ENCODE measurements around the gene AFDN.

AFDN gene

DNA sequence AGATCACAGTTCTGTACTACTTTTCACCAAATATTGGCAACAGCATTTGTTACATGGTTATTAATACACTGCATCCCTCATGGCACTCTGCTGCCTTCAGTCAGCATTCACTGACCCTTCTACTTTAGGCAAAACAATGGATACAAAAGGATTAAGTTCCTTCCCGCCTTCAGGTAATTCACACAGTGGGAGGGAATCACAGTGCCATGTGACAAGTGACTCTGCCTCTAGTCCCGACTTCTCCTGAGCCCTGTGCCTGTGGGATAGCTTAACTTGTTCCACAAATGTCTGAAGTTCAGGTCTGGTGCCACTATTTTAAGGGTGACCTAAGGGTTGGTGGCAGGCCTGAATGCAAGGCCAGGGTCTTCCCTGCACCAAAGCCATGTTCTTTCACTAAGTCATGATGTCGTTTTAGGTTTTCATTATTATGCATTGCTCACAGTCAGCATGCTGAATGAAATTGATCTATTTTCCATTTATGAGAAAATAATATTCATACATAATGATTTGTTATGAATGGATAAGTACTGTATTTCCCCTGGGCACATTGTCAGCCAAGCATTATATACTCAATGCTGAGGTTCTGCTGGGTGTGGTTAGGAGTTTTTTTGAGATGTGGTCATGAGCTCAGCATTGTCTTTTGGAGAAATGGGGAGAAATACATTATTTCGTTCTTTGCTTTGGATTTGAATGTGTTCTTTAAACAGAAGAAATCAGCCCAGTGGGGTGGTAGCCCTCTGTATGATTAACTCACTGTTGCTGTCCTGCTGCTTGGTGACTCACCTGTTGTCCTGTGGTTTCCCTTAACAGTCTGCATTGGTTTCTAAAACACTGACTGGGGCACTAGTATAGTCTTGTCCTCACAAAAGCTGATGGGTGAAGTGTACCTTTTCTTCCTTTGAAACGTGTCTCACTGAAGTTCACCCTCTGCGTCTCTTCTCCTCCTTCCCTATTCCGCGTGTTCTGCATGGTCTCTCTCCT, 66.4 kb downstream of the AFDN start:
- Histone ChIP-seq H3K4me2 (ENCODE audit: insufficient read depth, low read length, poor library complexity, severe bottlenecking) (no peak overlapping the region), H3K14ac (ENCODE audit: low read length) (no peak overlapping the region), H3K36me3 (replicated peaks in 1 of 2; ENCODE audit: control insufficient read depth in 2 of 2, insufficient read depth in 2 of 2, low read length in 2 of 2) (peaks cover 11 to 96% of the 10 kb centered on the region in 2 donors), H2AFZ (ENCODE audit: low read length) (no peak overlapping the region), H2BK120ac (ENCODE audit: low read depth, low read length) (no peak overlapping the region), H4K8ac (ENCODE audit: low read depth, low read length) (no peak overlapping the region), H3K4ac (ENCODE audit: low read length) (no peak overlapping the region), H3K27ac (replicated peaks; ENCODE audit: low read length) (no peak overlapping the region), H3K4me1 (ENCODE audit: control insufficient read depth in 2 of 2, insufficient read depth in 1 of 2, low read depth in 1 of 2, low read length in 2 of 2) (peaks cover 0 to 9% of the 10 kb centered on the region in 2 donors), H3K9ac (ENCODE audit: low read depth, low read length, poor library complexity) (no peak overlapping the region), H2BK12ac (ENCODE audit: low read length) (no peak overlapping the region), H3K79me1 (ENCODE audit: low read depth, low read length) (no peaks in the 10 kb centered on the region), H3K4me3 (ENCODE audit: low read length in 2 of 2) (no peak overlapping the region), H3K18ac (ENCODE audit: low read length) (no peak overlapping the region), H2BK15ac (ENCODE audit: low read length) (no peak overlapping the region), H3K23ac (ENCODE audit: low read depth, low read length, poor library complexity) (no peak overlapping the region), H2AK5ac (ENCODE audit: low read depth, low read length) (no peak overlapping the region), H2BK5ac (ENCODE audit: low read length) (no peak overlapping the region), H3K27me3 (ENCODE audit: control insufficient read depth in 3 of 3, insufficient read depth in 3 of 3, low read depth in 1 of 3, low read length in 3 of 3) (no peaks in the 10 kb centered on the region), H3K9me3 (replicated peaks in 1 of 2; ENCODE audit: control insufficient read depth in 2 of 2, insufficient read depth in 1 of 2, low read depth in 1 of 2, low read length in 2 of 2) (no peaks in the 10 kb centered on the region), H4K91ac (ENCODE audit: low read depth, low read length, poor library complexity) (no peak overlapping the region)
- WGBS, 2 donors (ENCODE audit: extremely low coverage in 2 of 2, insufficient read length in 2 of 2, insufficient replicate concordance in 1 of 2): no CpG with 5 or more reads among the region's 8 CpGs
- peak; percentile 27 for DNase-seq (ENCODE audit: low spot score)

DNA sequence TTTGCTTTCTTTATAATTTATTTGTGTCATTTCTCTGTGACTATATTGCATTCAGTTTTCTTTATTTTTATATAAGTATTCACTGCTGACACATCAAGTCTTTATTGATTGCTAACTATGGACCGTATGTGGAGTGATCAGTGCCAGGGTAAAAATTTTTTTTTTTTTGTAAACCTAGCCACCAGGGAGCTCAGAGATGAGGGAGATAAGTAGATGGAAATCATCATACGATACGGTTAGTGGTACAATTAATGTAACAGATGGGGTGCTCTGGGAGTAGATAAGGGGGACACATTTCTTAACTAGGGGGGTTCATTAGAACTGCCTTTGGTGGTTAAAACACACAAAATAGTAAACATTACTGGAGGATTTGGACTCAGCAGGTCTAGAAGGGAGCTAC, 68.3 kb downstream of the AFDN start:
- Histone ChIP-seq H3K18ac (ENCODE audit: low read length) (no peak overlapping the region), H4K8ac (ENCODE audit: low read depth, low read length) (no peak overlapping the region), H2BK15ac (ENCODE audit: low read length) (no peak overlapping the region), H3K27me3 (ENCODE audit: control insufficient read depth in 3 of 3, insufficient read depth in 3 of 3, low read depth in 1 of 3, low read length in 3 of 3) (no peaks in the 10 kb centered on the region), H3K79me1 (ENCODE audit: low read depth, low read length) (no peaks in the 10 kb centered on the region), H2AK5ac (ENCODE audit: low read depth, low read length) (no peak overlapping the region), H3K9me3 (replicated peaks in 1 of 2; ENCODE audit: control insufficient read depth in 2 of 2, insufficient read depth in 1 of 2, low read depth in 1 of 2, low read length in 2 of 2) (no peaks in the 10 kb centered on the region), H3K14ac (ENCODE audit: low read length) (no peak overlapping the region), H2BK120ac (ENCODE audit: low read depth, low read length) (no peak overlapping the region), H3K4me1 (ENCODE audit: control insufficient read depth in 2 of 2, insufficient read depth in 1 of 2, low read depth in 1 of 2, low read length in 2 of 2) (peaks cover 3 to 9% of the 10 kb centered on the region in 2 donors), H3K4me3 (ENCODE audit: low read length in 2 of 2) (no peak overlapping the region), H3K4me2 (ENCODE audit: insufficient read depth, low read length, poor library complexity, severe bottlenecking) (no peak overlapping the region), H3K9ac (ENCODE audit: low read depth, low read length, poor library complexity) (no peak overlapping the region), H2BK12ac (ENCODE audit: low read length) (no peak overlapping the region), H2BK5ac (ENCODE audit: low read length) (no peak overlapping the region), H3K23ac (ENCODE audit: low read depth, low read length, poor library complexity) (no peak overlapping the region), H3K4ac (ENCODE audit: low read length) (no peak overlapping the region), H4K91ac (ENCODE audit: low read depth, low read length, poor library complexity) (no peak overlapping the region), H3K36me3 (replicated peaks in 1 of 2; ENCODE audit: control insufficient read depth in 2 of 2, insufficient read depth in 2 of 2, low read length in 2 of 2) (peaks cover 14 to 93% of the 10 kb centered on the region in 2 donors), H3K27ac (replicated peaks; ENCODE audit: low read length) (no peak overlapping the region), H2AFZ (ENCODE audit: low read length) (no peak overlapping the region)
- no peak for DNase-seq (ENCODE audit: low spot score)
- no CpG with 5 or more reads among the region's 3 CpGs for WGBS, 2 donors (ENCODE audit: extremely low coverage in 2 of 2, insufficient read length in 2 of 2, insufficient replicate concordance in 1 of 2)

DNA sequence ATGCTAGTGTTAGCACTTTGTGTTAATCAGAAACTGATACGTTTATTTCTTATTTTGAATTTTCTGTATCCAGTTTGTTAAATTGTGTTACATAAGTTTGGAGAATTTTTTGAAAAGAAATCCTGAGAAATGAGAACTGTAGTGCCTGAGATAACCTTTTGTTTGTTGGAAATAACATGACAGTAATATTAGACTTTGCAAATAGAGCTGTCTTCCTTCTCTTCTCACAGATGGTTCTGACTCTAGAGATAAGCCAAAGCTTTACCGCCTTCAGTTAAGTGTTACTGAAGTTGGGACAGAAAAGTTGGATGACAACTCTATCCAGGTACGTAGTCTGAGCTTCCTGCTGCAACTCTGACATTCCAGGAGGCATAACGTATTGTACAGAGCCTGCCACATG, 69.9 kb downstream of the AFDN start:
- H3K36me3 ChIP-seq (replicated peaks in 1 of 2; ENCODE audit: control insufficient read depth in 2 of 2, insufficient read depth in 2 of 2, low read length in 2 of 2): peaks cover 16 to 92% of the 10 kb centered on the region in 2 donors
- H3K23ac ChIP-seq (ENCODE audit: low read depth, low read length, poor library complexity): no peak overlapping the region
- H3K4me3 ChIP-seq (ENCODE audit: low read length in 2 of 2): no peak overlapping the region
- no peaks in the 10 kb centered on the region for H3K27me3 ChIP-seq (ENCODE audit: control insufficient read depth in 3 of 3, insufficient read depth in 3 of 3, low read depth in 1 of 3, low read length in 3 of 3)
- no peaks in the 10 kb centered on the region for H3K79me1 ChIP-seq (ENCODE audit: low read depth, low read length)
- no peak overlapping the region for H2AFZ ChIP-seq (ENCODE audit: low read length)
- no peak overlapping the region for H2AK5ac ChIP-seq (ENCODE audit: low read depth, low read length)
- no peak overlapping the region for H3K27ac ChIP-seq (replicated peaks; ENCODE audit: low read length)
- H3K14ac ChIP-seq (ENCODE audit: low read length): no peak overlapping the region
- no peak overlapping the region for H2BK12ac ChIP-seq (ENCODE audit: low read length)
- no CpG with 5 or more reads among the region's 4 CpGs for WGBS, 2 donors (ENCODE audit: extremely low coverage in 2 of 2, insufficient read length in 2 of 2, insufficient replicate concordance in 1 of 2)
- H2BK120ac ChIP-seq (ENCODE audit: low read depth, low read length): no peak overlapping the region
- H4K8ac ChIP-seq (ENCODE audit: low read depth, low read length): no peak overlapping the region
- H3K9me3 ChIP-seq (replicated peaks in 1 of 2; ENCODE audit: control insufficient read depth in 2 of 2, insufficient read depth in 1 of 2, low read depth in 1 of 2, low read length in 2 of 2): no peaks in the 10 kb centered on the region
- H3K4me2 ChIP-seq (ENCODE audit: insufficient read depth, low read length, poor library complexity, severe bottlenecking): no peak overlapping the region
- no peak overlapping the region for H3K9ac ChIP-seq (ENCODE audit: low read depth, low read length, poor library complexity)
- H3K18ac ChIP-seq (ENCODE audit: low read length): no peak overlapping the region
- no peak for DNase-seq (ENCODE audit: low spot score)
- H3K4ac ChIP-seq (ENCODE audit: low read length): no peak overlapping the region
- no peak overlapping the region for H2BK15ac ChIP-seq (ENCODE audit: low read length)
- H2BK5ac ChIP-seq (ENCODE audit: low read length): no peak overlapping the region
- no peak overlapping the region for H4K91ac ChIP-seq (ENCODE audit: low read depth, low read length, poor library complexity)
- peaks cover 3 to 7% of the 10 kb centered on the region in 2 donors for H3K4me1 ChIP-seq (ENCODE audit: control insufficient read depth in 2 of 2, insufficient read depth in 1 of 2, low read depth in 1 of 2, low read length in 2 of 2)

DNA sequence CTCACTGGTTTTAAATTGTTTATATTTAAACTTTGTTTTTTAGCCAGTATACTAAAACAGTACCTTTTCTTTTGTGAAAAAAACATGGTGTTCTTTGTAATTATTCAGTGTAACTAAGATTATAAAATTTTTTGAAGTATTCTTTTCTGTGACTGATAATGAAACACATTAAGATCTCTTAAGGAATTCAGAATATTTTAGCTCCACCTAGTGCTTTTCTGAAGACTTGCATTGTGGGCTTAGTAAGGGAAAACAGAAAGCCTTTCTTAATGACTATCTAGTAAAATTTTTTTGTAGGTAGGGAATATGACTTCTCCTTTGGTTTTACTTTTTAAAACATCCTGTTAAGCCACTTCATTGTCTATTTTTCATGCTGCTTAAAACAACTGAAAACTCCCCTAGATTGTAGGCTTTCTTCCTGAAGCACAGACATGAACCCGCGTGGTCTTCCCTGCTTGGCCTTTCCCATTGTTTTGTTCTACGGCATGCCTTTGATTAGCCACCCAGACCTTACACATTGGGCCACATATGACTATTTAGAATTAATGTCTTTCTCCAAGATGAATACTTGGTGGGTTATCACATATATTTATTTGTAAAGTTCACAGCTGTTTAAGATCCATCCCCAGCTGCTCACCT, 72.1 kb downstream of the AFDN start:
- H2BK15ac ChIP-seq (ENCODE audit: low read length): no peak overlapping the region
- H3K79me1 ChIP-seq (ENCODE audit: low read depth, low read length): no peaks in the 10 kb centered on the region
- peaks cover 23 to 92% of the 10 kb centered on the region in 2 donors for H3K36me3 ChIP-seq (replicated peaks in 1 of 2; ENCODE audit: control insufficient read depth in 2 of 2, insufficient read depth in 2 of 2, low read length in 2 of 2)
- H3K14ac ChIP-seq (ENCODE audit: low read length): no peak overlapping the region
- H3K27me3 ChIP-seq (ENCODE audit: control insufficient read depth in 3 of 3, insufficient read depth in 3 of 3, low read depth in 1 of 3, low read length in 3 of 3): no peaks in the 10 kb centered on the region
- no peaks in the 10 kb centered on the region for H3K9me3 ChIP-seq (replicated peaks in 1 of 2; ENCODE audit: control insufficient read depth in 2 of 2, insufficient read depth in 1 of 2, low read depth in 1 of 2, low read length in 2 of 2)
- no peak for DNase-seq (ENCODE audit: low spot score)
- H4K8ac ChIP-seq (ENCODE audit: low read depth, low read length): no peak overlapping the region
- H2BK12ac ChIP-seq (ENCODE audit: low read length): no peak overlapping the region
- H3K4me2 ChIP-seq (ENCODE audit: insufficient read depth, low read length, poor library complexity, severe bottlenecking): no peak overlapping the region
- H4K91ac ChIP-seq (ENCODE audit: low read depth, low read length, poor library complexity): no peak overlapping the region
- H3K9ac ChIP-seq (ENCODE audit: low read depth, low read length, poor library complexity): no peak overlapping the region
- H2AK5ac ChIP-seq (ENCODE audit: low read depth, low read length): no peak overlapping the region
- H3K4me1 ChIP-seq (ENCODE audit: control insufficient read depth in 2 of 2, insufficient read depth in 1 of 2, low read depth in 1 of 2, low read length in 2 of 2): peaks cover 1 to 3% of the 10 kb centered on the region in 2 donors
- no peak overlapping the region for H2BK120ac ChIP-seq (ENCODE audit: low read depth, low read length)
- no peak overlapping the region for H3K23ac ChIP-seq (ENCODE audit: low read depth, low read length, poor library complexity)
- no peak overlapping the region for H3K4me3 ChIP-seq (ENCODE audit: low read length in 2 of 2)
- H2BK5ac ChIP-seq (ENCODE audit: low read length): no peak overlapping the region
- H3K27ac ChIP-seq (replicated peaks; ENCODE audit: low read length): no peak overlapping the region
- no peak overlapping the region for H2AFZ ChIP-seq (ENCODE audit: low read length)
- no peak overlapping the region for H3K18ac ChIP-seq (ENCODE audit: low read length)
- H3K4ac ChIP-seq (ENCODE audit: low read length): no peak overlapping the region
- no CpG with 5 or more reads among the region's 3 CpGs for WGBS, 2 donors (ENCODE audit: extremely low coverage in 2 of 2, insufficient read length in 2 of 2, insufficient replicate concordance in 1 of 2)

Measured in neuronal stem cell (in vitro differentiated cells).